ENCODE data around the gene TRIO.

DNA sequence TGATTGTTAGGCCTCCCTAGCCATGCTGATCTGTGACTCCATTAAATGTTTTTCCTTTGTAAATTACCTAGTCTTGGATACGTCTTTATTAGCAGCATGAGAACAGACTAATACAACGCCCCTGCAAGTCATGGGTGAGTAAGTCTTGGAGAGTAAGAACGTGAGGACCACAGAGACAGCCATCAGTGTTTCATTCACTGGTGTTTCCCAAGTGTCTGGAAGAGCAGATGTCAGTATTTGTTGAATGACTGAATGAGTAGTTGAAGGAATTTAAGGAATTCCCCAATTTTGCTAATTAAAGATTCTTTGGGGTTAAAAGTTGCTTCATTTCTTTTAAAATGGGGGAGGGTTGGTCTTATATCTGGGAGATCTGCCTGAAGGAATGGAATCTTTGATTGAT, 178.8 kb downstream of the TRIO start:
- TF ChIP-seq CTCF (conservative IDR thresholded peaks at IDR 0.05; ENCODE audit: low read depth, low read length) (no peak), EZH2 (IDR thresholded peaks at IDR 0.05; ENCODE audit: borderline replicate concordance, low read depth, low read length, poor library complexity, severe bottlenecking) (no peak)

Data from A673 (cell line).